Measurements from ENCODE around the gene IRF7.

DNA sequence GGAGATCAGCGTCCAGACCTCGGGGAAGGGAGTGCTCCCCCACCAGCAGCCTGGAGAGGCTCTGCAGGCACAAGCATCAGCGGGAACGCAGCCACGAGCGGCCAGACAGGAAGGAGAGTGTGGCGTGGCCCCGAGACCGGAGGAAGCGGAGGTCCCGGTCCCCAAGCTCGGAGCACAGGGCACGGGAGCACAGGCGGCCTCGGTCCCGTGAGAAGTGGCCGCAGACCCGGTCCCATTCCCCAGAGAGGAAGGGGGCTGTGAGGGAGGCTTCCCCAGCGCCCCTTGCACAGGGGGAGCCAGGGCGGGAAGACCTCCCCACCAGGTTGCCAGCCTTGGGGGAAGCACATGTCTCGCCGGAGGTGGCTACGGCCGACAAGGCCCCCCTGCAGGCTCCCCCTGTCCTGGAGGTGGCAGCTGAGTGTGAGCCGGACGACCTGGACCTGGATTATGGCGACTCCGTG, 6.9 kb downstream of the IRF7 start:
- TF ChIP-seq, protein P1, sequence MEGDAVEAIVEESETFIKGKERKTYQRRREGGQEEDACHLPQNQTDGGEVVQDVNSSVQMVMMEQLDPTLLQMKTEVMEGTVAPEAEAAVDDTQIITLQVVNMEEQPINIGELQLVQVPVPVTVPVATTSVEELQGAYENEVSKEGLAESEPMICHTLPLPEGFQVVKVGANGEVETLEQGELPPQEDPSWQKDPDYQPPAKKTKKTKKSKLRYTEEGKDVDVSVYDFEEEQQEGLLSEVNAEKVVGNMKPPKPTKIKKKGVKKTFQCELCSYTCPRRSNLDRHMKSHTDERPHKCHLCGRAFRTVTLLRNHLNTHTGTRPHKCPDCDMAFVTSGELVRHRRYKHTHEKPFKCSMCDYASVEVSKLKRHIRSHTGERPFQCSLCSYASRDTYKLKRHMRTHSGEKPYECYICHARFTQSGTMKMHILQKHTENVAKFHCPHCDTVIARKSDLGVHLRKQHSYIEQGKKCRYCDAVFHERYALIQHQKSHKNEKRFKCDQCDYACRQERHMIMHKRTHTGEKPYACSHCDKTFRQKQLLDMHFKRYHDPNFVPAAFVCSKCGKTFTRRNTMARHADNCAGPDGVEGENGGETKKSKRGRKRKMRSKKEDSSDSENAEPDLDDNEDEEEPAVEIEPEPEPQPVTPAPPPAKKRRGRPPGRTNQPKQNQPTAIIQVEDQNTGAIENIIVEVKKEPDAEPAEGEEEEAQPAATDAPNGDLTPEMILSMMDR (IDR thresholded peaks at IDR 0.05) = no peak
- TF ChIP-seq POLR2AphosphoS5 (IDR thresholded peaks at IDR 0.05) = no peak
- no peak for TF ChIP-seq POLR2A (IDR thresholded peaks at IDR 0.05)

Data from breast epithelium (tissue), 3 donors.